CD14-positive monocyte (primary cell): ENCODE measurements around the gene APCDD1L. TPM values are rescaled to one million over a fixed set of nuclear protein-coding genes. Genes with fewer than 3 reads are reported as not detected.

ENCODE experiments used
- DNase-seq, 3 donors: peaks; one replicate each; pipeline ENCODE4 v3.0.0-alpha.2; 2011 to 2022
- H2AFZ ChIP-seq: 2 replicates; pipeline ENCODE4 v1.6.0; 2012; ENCODE audit warnings: mild to moderate bottlenecking, low read depth, low read length, inconsistent platforms; ENCODE audit not compliant: insufficient read depth, poor library complexity, severe bottlenecking
- H3K27ac ChIP-seq, 2 donors: 1 replicate in 1 of 2; 2 replicates in 1 of 2; pipeline ENCODE4 v1.5.1; 2012 to 2013; ENCODE audit warnings: low read length in 2 of 2, control low read depth in 1 of 2, inconsistent platforms in 1 of 2, low read depth in 1 of 2, mild to moderate bottlenecking in 1 of 2
- H3K27me3 ChIP-seq, 2 donors: one replicate each; pipeline versions ENCODE4 v1.6.0 to v1.6.1; 2011 to 2013; ENCODE audit warnings: low read length in 2 of 2; ENCODE audit not compliant: control insufficient read depth in 2 of 2, insufficient read depth in 2 of 2
- H3K36me3 ChIP-seq, 2 donors: replicated peaks in 1 of 2; 1 replicate in 1 of 2; 2 replicates in 1 of 2; pipeline versions ENCODE4 v1.5.1 to v1.6.1; 2012 to 2013; ENCODE audit warnings: low read length in 2 of 2, control low read depth in 1 of 2, inconsistent platforms in 1 of 2, mild to moderate bottlenecking in 1 of 2; ENCODE audit not compliant: insufficient read depth in 2 of 2, control insufficient read depth in 1 of 2
- H3K4me1 ChIP-seq, 2 donors: 1 replicate in 1 of 2; 2 replicates in 1 of 2; pipeline versions ENCODE4 v1.5.1 to v1.6.1; 2012 to 2013; ENCODE audit warnings: low read length in 2 of 2, control low read depth in 1 of 2, inconsistent platforms in 1 of 2, mild to moderate bottlenecking in 1 of 2, moderate library complexity in 1 of 2; ENCODE audit not compliant: insufficient read depth in 2 of 2, control insufficient read depth in 1 of 2
- H3K4me2 ChIP-seq: replicated peaks from 2 replicates; pipeline ENCODE3; 2012; ENCODE audit warnings: low read length, moderate library complexity, mild to moderate bottlenecking; ENCODE audit not compliant: poor library complexity, severe bottlenecking; ENCODE audit errors: extremely low read depth
- H3K4me3 ChIP-seq, 3 experiments: fragments of 200-600 bp in 1 of 3; sonication (generic) in 1 of 3; replicated peaks in 1 of 3; 1 replicate in 2 of 3; 2 replicates in 1 of 3; pipeline ENCODE4 v1.5.1; 2011 to 2013; ENCODE audit warnings: low read length in 3 of 3, mild to moderate bottlenecking in 3 of 3, control low read depth in 2 of 3, low read depth in 2 of 3, inconsistent platforms in 1 of 3, moderate library complexity in 1 of 3
- H3K79me2 ChIP-seq: 2 replicates; pipeline ENCODE4 v1.6.0; 2012; ENCODE audit warnings: mild to moderate bottlenecking, control low read depth, inconsistent platforms, low read length, moderate library complexity; ENCODE audit not compliant: insufficient read depth
- H3K9ac ChIP-seq: 2 replicates; pipeline ENCODE4 v1.6.0; 2017; ENCODE audit warnings: low read length, mild to moderate bottlenecking; ENCODE audit not compliant: insufficient read depth, poor library complexity, severe bottlenecking
- H3K9me3 ChIP-seq, 2 donors: replicated peaks in 1 of 2; 1 replicate in 1 of 2; 2 replicates in 1 of 2; pipeline versions ENCODE4 v1.5.1 to v1.6.1; 2012 to 2013; ENCODE audit warnings: low read length in 2 of 2, control low read depth in 1 of 2; ENCODE audit not compliant: control insufficient read depth in 1 of 2, insufficient read depth in 1 of 2
- H4K20me1 ChIP-seq: 2 replicates; pipeline ENCODE4 v1.6.0; 2012; ENCODE audit warnings: mild to moderate bottlenecking, low read length, control low read depth, moderate library complexity; ENCODE audit not compliant: insufficient read depth
- H3K27ac Mint-ChIP-seq, 7 donors: one replicate each; pipeline ENCODE4 v1.8.0; 2020; ENCODE audit warnings: mild to moderate bottlenecking in 7 of 7, mixed read lengths in 7 of 7, moderate library complexity in 6 of 7, inconsistent platforms in 2 of 7
- H3K27me3 Mint-ChIP-seq, 3 donors: one replicate each; pipeline ENCODE4 v1.8.0; 2021 to 2022; ENCODE audit warnings: low read depth in 3 of 3, mild to moderate bottlenecking in 3 of 3, mixed read lengths in 3 of 3, moderate library complexity in 3 of 3, inconsistent platforms in 1 of 3
- H3K36me3 Mint-ChIP-seq, 2 donors: one replicate each; pipeline ENCODE4 v1.8.0; 2020; ENCODE audit warnings: mixed read lengths in 2 of 2, inconsistent platforms in 1 of 2, mild to moderate bottlenecking in 1 of 2
- H3K4me1 Mint-ChIP-seq: one replicate; pipeline ENCODE4 v1.8.0; 2020; ENCODE audit warnings: mild to moderate bottlenecking, mixed read lengths
- H3K4me3 Mint-ChIP-seq, 2 donors: one replicate each; pipeline ENCODE4 v1.8.0; 2020; ENCODE audit warnings: mild to moderate bottlenecking in 2 of 2, mixed read lengths in 2 of 2, moderate library complexity in 1 of 2
- H3K9me3 Mint-ChIP-seq, 7 donors: one replicate each; pipeline ENCODE4 v1.8.0; 2020 to 2022; ENCODE audit warnings: mixed read lengths in 7 of 7, mild to moderate bottlenecking in 6 of 7, moderate library complexity in 6 of 7, inconsistent platforms in 2 of 7
- WGBS: methylation state at CpG from one replicate; pipeline ENCODE4 v1.1.5; 2013; ENCODE audit warnings: missing lambda C conversion rate; ENCODE audit not compliant: insufficient coverage; 5-methylcytosine and 5-hydroxymethylcytosine counted together
- intact Hi-C, 2 donors: fragments of 100-400 bp; cut with micrococcal nuclease; formaldehyde crosslinking; loops; one replicate each; pipeline versions ENCODE4 v1.15.0 to v1.15.1; 2023
- polyA plus RNA-seq, 3 donors: library from polyadenylated mRNA; depleted of rRNA in 1 of 3; unstranded in 2 of 3; stranded (reverse) in 1 of 3; fragments of 300-500 nt in 2 of 3; fragments of >200 nt in 1 of 3; fragmentation: Illumina TruSeq in 2 of 3; gene quantifications; 1 replicate in 2 of 3; 2 replicates in 1 of 3; pipeline ENCODE4 v1.2.3, GENCODE V29; 2012 to 2021
- TF ChIP-seq, protein P1 (sequence below): fragments of 200-600 bp; IDR thresholded peaks from one replicate; pipeline ENCODE4 v1.8.0; 2022; ENCODE audit warnings: antibody characterized with exemption, mild to moderate bottlenecking

Gene APCDD1L
- polyA plus RNA-seq, 3 donors, result not detected

DNA sequence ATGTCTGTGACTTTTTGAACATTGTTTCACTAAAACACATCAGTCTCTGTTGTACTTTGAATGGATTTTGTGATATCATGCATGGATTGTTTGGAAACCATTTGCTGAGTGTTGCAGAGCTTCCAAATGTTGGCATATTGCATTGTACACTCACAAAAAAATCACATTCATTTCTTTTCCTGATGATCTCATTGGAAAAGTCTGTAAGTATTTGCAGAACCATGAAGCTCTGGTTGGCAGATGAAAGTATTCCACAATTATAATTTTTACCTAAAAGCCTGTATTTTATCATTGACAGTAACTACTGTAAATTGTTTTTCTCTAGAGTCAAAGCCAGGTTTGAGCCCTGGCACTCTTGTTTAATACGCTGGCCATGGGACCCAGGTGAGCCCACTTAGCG lies 84.1 kb downstream of the APCDD1L start:
- Histone ChIP-seq H3K79me2 (peaks cover 91% of the 10 kb centered on the region), H2AFZ (no peak overlapping the region), H3K9me3 (no peaks in the 10 kb centered on the region), H3K4me3 (no peak overlapping the region), H3K9ac (no peak overlapping the region), H4K20me1 (peaks cover 92% of the 10 kb centered on the region), H3K4me2 (no peak overlapping the region), H3K27me3 (no peaks in the 10 kb centered on the region), H3K4me1 (no peaks in the 10 kb centered on the region), H3K27ac (no peak overlapping the region), H3K36me3 (peaks cover 6 to 81% of the 10 kb centered on the region in 2 donors)
- WGBS, result no CpG with 5 or more reads among the region's 2 CpGs
- Mint-ChIP-seq H3K27ac (no peak overlapping the region), H3K36me3 (peaks cover 28 to 46% of the 10 kb centered on the region in 2 donors), H3K4me1 (peaks cover 12% of the 10 kb centered on the region), H3K4me3 (no peak overlapping the region), H3K9me3 (no peaks in the 10 kb centered on the region), H3K27me3 (no peaks in the 10 kb centered on the region)
- DNase-seq, result no peak
- TF ChIP-seq, protein P1, sequence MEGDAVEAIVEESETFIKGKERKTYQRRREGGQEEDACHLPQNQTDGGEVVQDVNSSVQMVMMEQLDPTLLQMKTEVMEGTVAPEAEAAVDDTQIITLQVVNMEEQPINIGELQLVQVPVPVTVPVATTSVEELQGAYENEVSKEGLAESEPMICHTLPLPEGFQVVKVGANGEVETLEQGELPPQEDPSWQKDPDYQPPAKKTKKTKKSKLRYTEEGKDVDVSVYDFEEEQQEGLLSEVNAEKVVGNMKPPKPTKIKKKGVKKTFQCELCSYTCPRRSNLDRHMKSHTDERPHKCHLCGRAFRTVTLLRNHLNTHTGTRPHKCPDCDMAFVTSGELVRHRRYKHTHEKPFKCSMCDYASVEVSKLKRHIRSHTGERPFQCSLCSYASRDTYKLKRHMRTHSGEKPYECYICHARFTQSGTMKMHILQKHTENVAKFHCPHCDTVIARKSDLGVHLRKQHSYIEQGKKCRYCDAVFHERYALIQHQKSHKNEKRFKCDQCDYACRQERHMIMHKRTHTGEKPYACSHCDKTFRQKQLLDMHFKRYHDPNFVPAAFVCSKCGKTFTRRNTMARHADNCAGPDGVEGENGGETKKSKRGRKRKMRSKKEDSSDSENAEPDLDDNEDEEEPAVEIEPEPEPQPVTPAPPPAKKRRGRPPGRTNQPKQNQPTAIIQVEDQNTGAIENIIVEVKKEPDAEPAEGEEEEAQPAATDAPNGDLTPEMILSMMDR, result no peak
- intact Hi-C loops, result no loop called here

DNA sequence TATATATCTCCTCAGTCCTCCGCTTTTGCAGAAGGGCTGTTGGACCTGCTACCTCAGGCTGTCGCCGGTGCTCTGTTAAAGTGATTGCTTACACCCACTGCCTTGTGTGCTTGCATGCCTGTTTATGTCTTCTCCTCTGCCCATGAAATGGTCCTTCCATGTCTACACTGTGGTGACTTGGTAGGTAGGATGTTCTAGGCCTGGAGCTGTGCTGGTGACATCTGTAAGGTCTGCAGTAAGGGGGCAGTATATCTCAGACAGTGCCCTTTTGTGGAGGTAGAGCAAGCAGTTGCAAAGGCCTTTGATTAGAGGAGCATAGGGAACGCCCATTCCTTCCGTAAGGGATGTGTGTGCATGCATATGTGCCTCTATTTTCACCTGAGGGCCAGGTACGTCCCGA lies 85.9 kb downstream of the APCDD1L start:
- H3K4me2 ChIP-seq, result no peak overlapping the region
- Mint-ChIP-seq H3K4me1 (peaks cover 12% of the 10 kb centered on the region), H3K4me3 (no peak overlapping the region), H3K9me3 (peaks cover 0 to 2% (median 0%) of the 10 kb centered on the region in 7 donors), H3K27ac (no peak overlapping the region), H3K27me3 (no peaks in the 10 kb centered on the region), H3K36me3 (peaks cover 24 to 44% of the 10 kb centered on the region in 2 donors)
- H3K4me3 ChIP-seq, result no peak overlapping the region
- H3K4me1 ChIP-seq, result no peaks in the 10 kb centered on the region
- H3K27me3 ChIP-seq, result no peaks in the 10 kb centered on the region
- WGBS, result 100% methylated on average over 1 of the region's 7 CpGs
- intact Hi-C loops, result no loop called here
- no peaks in the 10 kb centered on the region for H3K9me3 ChIP-seq
- TF ChIP-seq, protein P1, result no peak
- H3K9ac ChIP-seq, result no peak overlapping the region
- peaks cover 91% of the 10 kb centered on the region for H3K79me2 ChIP-seq
- peaks cover 10 to 83% of the 10 kb centered on the region in 2 donors for H3K36me3 ChIP-seq
- H3K27ac ChIP-seq, result no peak overlapping the region
- H4K20me1 ChIP-seq, result peaks cover 89% of the 10 kb centered on the region
- no peak overlapping the region for H2AFZ ChIP-seq
- DNase-seq, result no peak
